ENCODE measurements around the gene NCCRP1.

The NCCRP1 gene

GRCh38 chr19:39187552-39187943 is 9.2 kb upstream of the NCCRP1 start:
- Histone ChIP-seq H3K4me1 (ENCODE audit: insufficient read depth, low read length) (no peaks in the 10 kb centered on the region), H3K9ac (ENCODE audit: low read length) (no peak overlapping the region), H3K4me3 (ENCODE audit: low read depth in 1 of 2, low read length in 2 of 2) (no peak overlapping the region), H3K36me3 (ENCODE audit: insufficient read depth, low read length) (no peaks in the 10 kb centered on the region), H3K9me3 (ENCODE audit: low read length) (no peaks in the 10 kb centered on the region), H3K27me3 (ENCODE audit: control insufficient read depth in 1 of 2, insufficient read depth in 2 of 2, low read length in 2 of 2) (peaks cover 0 to 10% of the 10 kb centered on the region in 2 donors), H3K27ac (ENCODE audit: low read depth, low read length) (no peak overlapping the region)

DNA sequence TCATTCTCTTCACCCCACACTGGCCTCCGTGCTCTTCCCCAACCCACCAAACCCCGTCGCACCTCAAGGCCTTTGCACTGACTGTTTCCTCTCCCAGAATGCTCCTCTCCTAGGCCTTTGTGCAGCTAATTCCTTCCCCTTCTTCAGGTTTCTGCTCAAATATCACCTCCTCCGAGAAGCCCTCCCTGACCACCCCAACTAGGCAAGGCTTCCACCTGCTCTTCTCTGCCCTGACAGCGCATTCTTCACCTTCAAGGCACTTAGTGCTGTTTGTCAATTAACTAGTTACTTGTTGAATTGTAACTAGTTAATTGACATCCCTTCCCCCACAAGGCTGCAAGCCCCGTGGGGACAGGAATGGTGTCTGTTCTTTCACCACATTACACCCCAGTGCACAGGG is 7.8 kb upstream of the NCCRP1 start:
- Histone ChIP-seq H3K4me1 (ENCODE audit: insufficient read depth, low read length) (no peaks in the 10 kb centered on the region), H3K36me3 (ENCODE audit: insufficient read depth, low read length) (no peaks in the 10 kb centered on the region), H3K27me3 (ENCODE audit: control insufficient read depth in 1 of 2, insufficient read depth in 2 of 2, low read length in 2 of 2) (peaks cover 0 to 10% of the 10 kb centered on the region in 2 donors), H3K9ac (ENCODE audit: low read length) (no peak overlapping the region), H3K9me3 (ENCODE audit: low read length) (no peaks in the 10 kb centered on the region), H3K27ac (ENCODE audit: low read depth, low read length) (no peak overlapping the region), H3K4me3 (ENCODE audit: low read depth in 1 of 2, low read length in 2 of 2) (no peak overlapping the region)

GRCh38 chr19:39190768-39191167 is 6.0 kb upstream of the NCCRP1 start:
- Histone ChIP-seq H3K27ac (ENCODE audit: low read depth, low read length) (no peak overlapping the region), H3K36me3 (ENCODE audit: insufficient read depth, low read length) (no peaks in the 10 kb centered on the region), H3K9me3 (ENCODE audit: low read length) (no peaks in the 10 kb centered on the region), H3K27me3 (ENCODE audit: control insufficient read depth in 1 of 2, insufficient read depth in 2 of 2, low read length in 2 of 2) (peaks cover 0 to 20% of the 10 kb centered on the region in 2 donors), H3K9ac (ENCODE audit: low read length) (no peak overlapping the region), H3K4me1 (ENCODE audit: insufficient read depth, low read length) (no peaks in the 10 kb centered on the region), H3K4me3 (ENCODE audit: low read depth in 1 of 2, low read length in 2 of 2) (no peak overlapping the region)

DNA sequence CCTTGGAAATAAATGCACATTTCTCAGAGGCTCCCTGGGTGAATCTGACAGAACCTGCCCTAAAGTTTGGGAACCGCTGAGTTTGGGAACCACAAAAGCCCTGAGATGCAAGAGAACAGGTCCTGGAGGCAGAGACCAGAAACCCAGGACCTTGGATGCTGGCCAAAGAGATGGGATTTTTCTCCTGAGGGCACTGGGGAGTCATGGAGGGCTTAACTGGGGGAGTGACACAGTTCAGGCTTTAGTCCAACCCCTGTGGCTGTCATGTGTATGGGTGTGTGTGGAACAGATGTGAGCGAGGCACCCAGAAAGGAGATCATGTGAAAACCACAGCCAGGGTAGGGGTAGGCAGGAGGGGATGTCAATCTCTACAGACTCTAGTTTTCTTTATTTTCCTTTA is 3.9 kb upstream of the NCCRP1 start:
- no peak overlapping the region for H3K9ac ChIP-seq (ENCODE audit: low read length)
- no peaks in the 10 kb centered on the region for H3K4me1 ChIP-seq (ENCODE audit: insufficient read depth, low read length)
- no peak overlapping the region for H3K27ac ChIP-seq (ENCODE audit: low read depth, low read length)
- no peak overlapping the region for H3K4me3 ChIP-seq (ENCODE audit: low read depth in 1 of 2, low read length in 2 of 2)
- H3K9me3 ChIP-seq (ENCODE audit: low read length): no peaks in the 10 kb centered on the region
- H3K36me3 ChIP-seq (ENCODE audit: insufficient read depth, low read length): no peaks in the 10 kb centered on the region
- peaks cover 2 to 35% of the 10 kb centered on the region in 2 donors for H3K27me3 ChIP-seq (ENCODE audit: control insufficient read depth in 1 of 2, insufficient read depth in 2 of 2, low read length in 2 of 2)

- Histone ChIP-seq H3K27ac (ENCODE audit: low read depth, low read length) (no peak overlapping the region), H3K4me3 (ENCODE audit: low read depth in 1 of 2, low read length in 2 of 2) (no peak overlapping the region), H3K9me3 (ENCODE audit: low read length) (no peaks in the 10 kb centered on the region), H3K36me3 (ENCODE audit: insufficient read depth, low read length) (no peaks in the 10 kb centered on the region), H3K9ac (ENCODE audit: low read length) (no peak overlapping the region), H3K27me3 (ENCODE audit: control insufficient read depth in 1 of 2, insufficient read depth in 2 of 2, low read length in 2 of 2) (peaks cover 6 to 44% of the 10 kb centered on the region in 2 donors), H3K4me1 (ENCODE audit: insufficient read depth, low read length) (no peaks in the 10 kb centered on the region)
Observed at GRCh38 chr19:39193803-39194202, 3.0 kb upstream of the NCCRP1 start.

DNA sequence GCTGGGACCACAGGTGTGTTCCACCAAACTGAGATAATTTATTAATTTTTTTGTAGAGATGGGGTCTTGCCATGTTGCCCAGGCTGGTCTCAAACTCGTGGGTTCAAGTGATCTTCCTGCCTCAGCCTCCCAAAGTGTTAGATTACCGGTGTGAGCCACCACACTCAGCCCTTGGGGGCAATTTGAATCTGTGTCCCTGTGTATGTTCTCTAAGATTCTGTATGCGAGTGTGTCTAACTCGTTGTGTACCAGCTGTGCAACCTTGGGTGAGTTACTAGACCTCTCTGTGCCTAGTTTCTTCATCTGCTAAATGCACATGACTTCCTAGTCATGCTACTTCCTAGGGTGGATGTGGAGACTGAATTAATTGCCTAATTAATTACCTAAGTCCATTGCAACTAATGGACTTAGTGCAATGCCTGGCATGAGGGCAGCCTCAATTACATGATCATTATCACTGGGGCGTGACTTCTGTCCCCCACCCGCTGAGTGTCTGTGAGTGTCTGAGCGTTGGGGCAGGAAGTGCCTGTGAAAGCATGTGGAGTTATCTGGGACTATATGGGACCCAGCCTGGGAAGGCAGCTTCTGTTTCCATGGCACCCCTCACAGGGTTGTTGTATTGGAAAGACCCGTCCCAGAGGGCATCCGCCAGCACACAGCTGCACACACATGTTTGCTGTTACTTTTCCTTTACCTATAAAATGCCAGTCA is 1.8 kb upstream of the NCCRP1 start:
- Histone ChIP-seq H3K9me3 (ENCODE audit: low read length) (no peaks in the 10 kb centered on the region), H3K4me1 (ENCODE audit: insufficient read depth, low read length) (no peaks in the 10 kb centered on the region), H3K4me3 (ENCODE audit: low read depth in 1 of 2, low read length in 2 of 2) (no peak overlapping the region), H3K27ac (ENCODE audit: low read depth, low read length) (no peak overlapping the region), H3K36me3 (ENCODE audit: insufficient read depth, low read length) (no peaks in the 10 kb centered on the region), H3K9ac (ENCODE audit: low read length) (no peak overlapping the region), H3K27me3 (ENCODE audit: control insufficient read depth in 1 of 2, insufficient read depth in 2 of 2, low read length in 2 of 2) (peaks cover 6 to 46% of the 10 kb centered on the region in 2 donors)

GRCh38 chr19:39195755-39196154 is 1.0 kb upstream of the NCCRP1 start:
- no peaks in the 10 kb centered on the region for H3K36me3 ChIP-seq (ENCODE audit: insufficient read depth, low read length)
- no peaks in the 10 kb centered on the region for H3K9me3 ChIP-seq (ENCODE audit: low read length)
- no peak overlapping the region for H3K4me3 ChIP-seq (ENCODE audit: low read depth in 1 of 2, low read length in 2 of 2)
- H3K27ac ChIP-seq (ENCODE audit: low read depth, low read length): no peak overlapping the region
- no peak overlapping the region for H3K9ac ChIP-seq (ENCODE audit: low read length)
- H3K27me3 ChIP-seq (ENCODE audit: control insufficient read depth in 1 of 2, insufficient read depth in 2 of 2, low read length in 2 of 2): peaks cover 6 to 53% of the 10 kb centered on the region in 2 donors
- no peaks in the 10 kb centered on the region for H3K4me1 ChIP-seq (ENCODE audit: insufficient read depth, low read length)

DNA sequence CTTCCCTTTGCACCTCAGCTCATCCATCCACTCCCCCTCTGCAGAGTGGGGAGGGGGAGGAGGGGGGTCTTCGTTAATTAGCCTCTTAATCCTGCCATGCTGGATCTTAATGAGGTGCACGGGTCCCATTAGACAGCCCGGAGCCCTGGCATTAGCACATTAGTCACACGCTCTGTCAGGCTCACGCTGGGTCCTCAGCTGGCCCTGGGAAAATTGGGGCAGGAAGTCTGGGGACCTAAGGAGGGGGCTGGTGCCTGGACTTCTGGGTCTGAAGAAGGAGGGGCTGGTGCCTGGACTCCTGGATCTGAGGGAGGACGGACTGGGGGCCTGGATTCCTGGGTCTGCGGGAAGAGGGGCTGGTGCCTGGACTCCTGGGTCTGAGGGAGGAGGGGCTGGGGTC is 444 bp upstream of the NCCRP1 start:
- no peak overlapping the region for H3K27ac ChIP-seq (ENCODE audit: low read depth, low read length)
- H3K4me1 ChIP-seq (ENCODE audit: insufficient read depth, low read length): no peaks in the 10 kb centered on the region
- no peaks in the 10 kb centered on the region for H3K9me3 ChIP-seq (ENCODE audit: low read length)
- H3K27me3 ChIP-seq (ENCODE audit: control insufficient read depth in 1 of 2, insufficient read depth in 2 of 2, low read length in 2 of 2): peaks cover 6 to 56% of the 10 kb centered on the region in 2 donors
- no peaks in the 10 kb centered on the region for H3K36me3 ChIP-seq (ENCODE audit: insufficient read depth, low read length)
- H3K9ac ChIP-seq (ENCODE audit: low read length): no peak overlapping the region
- H3K4me3 ChIP-seq (ENCODE audit: low read depth in 1 of 2, low read length in 2 of 2): no peak overlapping the region

DNA sequence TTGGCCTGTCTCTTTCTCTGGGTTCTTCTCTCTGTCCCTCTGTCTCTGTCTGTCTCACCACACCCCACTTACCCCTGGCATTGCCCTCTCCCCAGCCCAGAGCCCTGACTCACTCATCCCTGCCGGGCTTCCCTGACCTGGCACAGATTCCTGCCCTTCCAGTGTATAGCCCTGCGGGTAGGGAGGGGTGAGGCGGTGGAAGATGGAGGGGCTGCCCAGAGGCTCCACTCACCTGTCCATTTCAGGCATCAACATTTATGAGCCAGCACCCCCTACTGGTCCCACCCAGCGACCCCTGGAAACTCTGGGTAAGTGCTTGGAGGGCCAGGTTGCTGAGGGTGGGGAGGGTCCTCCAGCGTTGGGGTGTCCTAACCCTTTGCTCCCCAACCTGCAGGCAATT is 1.0 kb downstream of the NCCRP1 start:
- no peak overlapping the region for H3K4me3 ChIP-seq (ENCODE audit: low read depth in 1 of 2, low read length in 2 of 2)
- peaks cover 10 to 66% of the 10 kb centered on the region in 2 donors for H3K27me3 ChIP-seq (ENCODE audit: control insufficient read depth in 1 of 2, insufficient read depth in 2 of 2, low read length in 2 of 2)
- no peak overlapping the region for H3K27ac ChIP-seq (ENCODE audit: low read depth, low read length)

DNA sequence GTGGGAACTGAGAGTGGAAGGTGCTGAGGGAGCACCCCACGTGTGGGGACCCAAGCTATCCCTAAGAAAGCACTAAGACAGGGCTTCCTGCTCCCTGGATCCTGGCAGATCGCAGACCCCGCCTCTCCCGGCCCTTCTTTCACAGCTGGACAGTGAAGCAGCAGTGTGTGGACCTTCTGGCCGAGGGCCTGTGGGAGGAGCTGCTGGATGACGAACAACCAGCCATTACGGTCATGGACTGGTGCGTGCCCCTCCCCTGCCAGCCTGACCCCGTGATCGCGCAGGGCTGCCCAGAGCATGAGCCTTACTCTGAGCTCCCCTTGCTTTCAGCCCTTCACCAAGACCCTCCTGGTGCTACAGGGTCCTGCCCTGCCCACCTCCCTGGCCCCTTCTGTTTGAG is 2.3 kb downstream of the NCCRP1 start:
- Histone ChIP-seq H3K4me1 (ENCODE audit: insufficient read depth, low read length) (no peaks in the 10 kb centered on the region), H3K9ac (ENCODE audit: low read length) (no peak overlapping the region), H3K36me3 (ENCODE audit: insufficient read depth, low read length) (no peaks in the 10 kb centered on the region), H3K27me3 (ENCODE audit: control insufficient read depth in 1 of 2, insufficient read depth in 2 of 2, low read length in 2 of 2) (peaks cover 14 to 78% of the 10 kb centered on the region in 2 donors), H3K4me3 (ENCODE audit: low read depth in 1 of 2, low read length in 2 of 2) (no peak overlapping the region), H3K9me3 (ENCODE audit: low read length) (no peaks in the 10 kb centered on the region), H3K27ac (ENCODE audit: low read depth, low read length) (no peak overlapping the region)

More for the DNA sequence above, 1.0 kb downstream of the NCCRP1 start:
- H3K4me1 ChIP-seq (ENCODE audit: insufficient read depth, low read length): no peaks in the 10 kb centered on the region
- no peaks in the 10 kb centered on the region for H3K36me3 ChIP-seq (ENCODE audit: insufficient read depth, low read length)
- no peak overlapping the region for H3K9ac ChIP-seq (ENCODE audit: low read length)
- no peaks in the 10 kb centered on the region for H3K9me3 ChIP-seq (ENCODE audit: low read length)

DNA sequence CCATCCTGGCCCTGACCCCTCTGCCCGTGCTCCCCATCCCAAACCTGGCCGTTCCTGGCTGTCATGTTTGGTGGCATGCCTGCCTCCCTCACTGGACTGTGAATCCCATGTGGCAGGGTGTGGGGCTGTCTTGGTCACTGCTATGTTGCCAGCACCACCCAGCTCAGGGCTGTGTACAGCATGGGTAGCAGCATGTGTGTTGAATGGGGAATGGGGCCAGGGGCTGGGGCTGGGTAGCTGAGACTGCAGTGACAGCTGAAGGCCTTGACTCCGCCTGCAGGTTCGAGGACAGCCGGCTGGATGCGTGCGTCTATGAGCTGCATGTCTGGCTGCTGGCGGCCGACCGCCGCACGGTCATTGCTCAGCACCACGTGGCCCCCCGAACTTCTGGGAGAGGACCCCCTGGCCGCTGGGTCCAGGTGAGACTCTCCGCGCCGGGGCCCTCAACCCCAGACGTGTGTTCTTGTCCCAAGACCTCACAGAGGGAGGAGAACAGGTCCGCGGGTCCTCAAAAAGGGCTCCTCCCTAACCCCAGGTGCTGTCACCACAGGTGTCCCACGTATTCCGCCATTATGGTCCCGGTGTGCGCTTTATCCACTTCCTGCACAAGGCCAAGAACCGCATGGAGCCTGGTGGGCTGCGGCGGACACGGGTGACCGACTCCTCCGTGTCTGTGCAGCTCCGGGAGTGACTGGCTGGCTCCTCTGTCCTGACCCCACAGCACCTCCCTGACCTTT is 3.5 kb downstream of the NCCRP1 start:
- no peaks in the 10 kb centered on the region for H3K36me3 ChIP-seq (ENCODE audit: insufficient read depth, low read length)
- no peak overlapping the region for H3K4me3 ChIP-seq (ENCODE audit: low read depth in 1 of 2, low read length in 2 of 2)
- no peak overlapping the region for H3K9ac ChIP-seq (ENCODE audit: low read length)
- peaks cover 14 to 78% of the 10 kb centered on the region in 2 donors for H3K27me3 ChIP-seq (ENCODE audit: control insufficient read depth in 1 of 2, insufficient read depth in 2 of 2, low read length in 2 of 2)
- no peak overlapping the region for H3K27ac ChIP-seq (ENCODE audit: low read depth, low read length)
- H3K4me1 ChIP-seq (ENCODE audit: insufficient read depth, low read length): no peaks in the 10 kb centered on the region
- no peaks in the 10 kb centered on the region for H3K9me3 ChIP-seq (ENCODE audit: low read length)

DNA sequence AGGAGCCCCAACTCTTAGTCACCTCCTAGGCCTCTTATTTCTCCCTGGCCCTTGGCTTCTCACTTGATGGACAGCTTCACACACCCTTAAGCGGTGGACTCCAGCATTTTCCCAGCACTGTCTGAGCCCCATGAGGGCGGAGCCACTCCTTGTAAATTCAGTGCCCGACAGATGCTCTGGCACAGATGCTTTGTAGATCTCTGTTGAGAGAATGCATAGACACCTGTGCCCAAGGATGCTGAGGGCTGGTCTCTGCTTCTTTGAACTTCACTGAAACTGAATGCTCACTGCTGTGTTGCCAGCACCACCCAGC is 4.0 kb downstream of the NCCRP1 start:
- peaks cover 14 to 72% of the 10 kb centered on the region in 2 donors for H3K27me3 ChIP-seq (ENCODE audit: control insufficient read depth in 1 of 2, insufficient read depth in 2 of 2, low read length in 2 of 2)
- H3K9ac ChIP-seq (ENCODE audit: low read length): no peak overlapping the region
- H3K36me3 ChIP-seq (ENCODE audit: insufficient read depth, low read length): no peaks in the 10 kb centered on the region
- no peaks in the 10 kb centered on the region for H3K9me3 ChIP-seq (ENCODE audit: low read length)
- H3K4me3 ChIP-seq (ENCODE audit: low read depth in 1 of 2, low read length in 2 of 2): no peak overlapping the region
- no peak overlapping the region for H3K27ac ChIP-seq (ENCODE audit: low read depth, low read length)
- H3K4me1 ChIP-seq (ENCODE audit: insufficient read depth, low read length): no peaks in the 10 kb centered on the region

Measured in muscle layer of colon (tissue), 2 donors.